Left forelimb (tissue), 1 donor: ENCODE measurements around the gene ARHGAP42.

Source experiments
- DNase-seq: peaks from one replicate; pipeline ENCODE4 v3.0.0-alpha.2; 2018; ENCODE audit warnings: low spot score

ARHGAP42 gene

DNA sequence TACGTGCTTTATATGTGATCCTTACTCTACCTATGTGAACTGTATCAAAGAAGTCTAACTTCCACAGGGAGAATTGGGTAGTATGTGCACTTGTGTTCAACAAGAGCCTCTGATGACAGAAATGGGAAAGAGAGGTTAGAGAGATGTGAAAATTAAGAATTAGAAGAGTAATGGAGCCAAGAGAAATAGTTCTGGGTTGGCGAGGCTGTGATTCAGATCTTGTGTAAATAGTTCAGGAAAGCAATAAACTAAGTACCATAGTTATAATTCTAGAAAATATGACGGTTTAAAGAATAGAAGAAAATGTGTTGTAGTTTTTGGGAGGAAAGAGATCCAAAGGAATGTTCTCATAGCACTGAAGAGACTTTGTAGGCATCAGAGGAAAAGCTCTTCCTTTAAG is 112.4 kb downstream of the ARHGAP42 start:
- no peak for DNase-seq

GRCh38 chr11:100800202-100800601 is 113.1 kb downstream of the ARHGAP42 start:
- no peak for DNase-seq

GRCh38 chr11:100801225-100801999 is 114.3 kb downstream of the ARHGAP42 start:
- DNase-seq, result no peak

- DNase-seq, result no peak
Observed at GRCh38 chr11:100805506-100806199, 118.6 kb downstream of the ARHGAP42 start.

- DNase-seq, result no peak
Observed at GRCh38 chr11:100806296-100806695, 119.2 kb downstream of the ARHGAP42 start.

DNA sequence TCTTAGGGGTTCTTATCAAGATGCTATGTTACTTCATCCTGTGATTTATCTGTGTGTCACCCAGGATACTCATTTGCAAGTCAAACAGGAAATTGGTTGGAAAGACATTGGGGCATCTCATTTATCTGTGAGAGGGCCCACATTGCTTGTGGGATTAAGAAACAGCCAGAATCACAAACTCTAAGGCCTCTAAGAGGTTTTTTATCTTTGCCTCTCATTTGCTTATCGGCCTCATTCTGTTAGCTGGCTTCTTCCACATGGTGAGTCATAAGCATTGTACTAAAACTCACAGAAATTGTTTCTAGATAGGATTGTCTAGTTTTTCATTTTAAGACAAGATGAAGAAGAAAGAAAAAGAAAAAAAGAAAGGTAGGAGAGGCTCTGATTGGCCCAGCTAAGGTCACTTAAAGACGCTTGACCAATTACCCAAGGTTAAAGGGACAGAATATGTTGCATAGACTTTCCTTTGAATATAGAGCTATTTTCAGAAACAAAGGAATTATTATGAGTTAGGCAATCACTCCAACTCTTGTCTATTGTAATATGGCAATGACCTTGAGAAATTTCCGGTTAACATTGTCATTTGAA is 121.9 kb downstream of the ARHGAP42 start:
- no peak for DNase-seq

GRCh38 chr11:100810146-100810545 is 123.1 kb downstream of the ARHGAP42 start:
- DNase-seq, result no peak

GRCh38 chr11:100810666-100811065 is 123.6 kb downstream of the ARHGAP42 start:
- no peak for DNase-seq

DNA sequence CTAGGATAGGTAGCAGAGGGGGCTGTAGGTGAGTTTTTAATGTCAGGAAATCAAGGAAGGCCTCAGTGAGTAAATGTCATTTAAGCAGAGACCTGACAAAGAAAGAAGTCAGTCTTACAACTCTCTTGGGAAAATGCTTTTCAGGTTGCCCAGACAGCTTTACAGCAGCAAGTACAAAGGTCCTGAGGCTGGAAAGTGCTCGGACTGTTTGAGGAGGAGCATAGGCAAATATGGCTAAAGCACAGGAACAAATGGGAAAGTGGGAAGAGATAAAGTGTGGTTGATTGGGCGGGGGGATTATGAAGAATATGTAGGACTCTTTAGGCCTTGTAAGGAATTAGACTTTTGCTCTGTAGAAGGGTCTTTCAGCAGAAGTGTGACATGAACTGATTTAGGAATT is 125.4 kb downstream of the ARHGAP42 start:
- no peak for DNase-seq

DNA sequence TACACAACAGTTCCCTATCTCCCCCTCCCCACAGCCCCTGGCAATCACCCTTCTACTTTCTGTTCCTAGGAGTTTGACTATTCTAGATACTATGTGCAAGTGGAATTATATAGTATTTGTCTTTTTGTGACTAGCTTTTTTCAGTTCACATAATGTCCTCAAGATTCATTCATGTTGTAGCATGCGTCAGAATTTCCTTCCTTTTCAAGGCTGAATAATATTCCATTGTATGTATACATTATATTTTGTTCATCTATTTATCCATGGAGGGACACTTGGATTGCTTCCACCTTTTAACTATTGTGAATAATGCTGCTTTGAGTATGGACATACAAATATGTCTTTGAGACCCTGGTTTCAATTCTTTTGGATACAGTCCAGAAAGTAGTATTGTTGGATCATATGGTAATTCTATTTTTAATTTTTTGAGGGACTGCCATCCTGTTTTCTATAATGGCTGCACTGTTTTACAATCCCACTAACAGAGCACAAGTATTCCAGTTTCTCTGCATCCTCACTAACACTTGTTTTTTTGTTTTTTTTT is 128.8 kb downstream of the ARHGAP42 start:
- no peak for DNase-seq

DNA sequence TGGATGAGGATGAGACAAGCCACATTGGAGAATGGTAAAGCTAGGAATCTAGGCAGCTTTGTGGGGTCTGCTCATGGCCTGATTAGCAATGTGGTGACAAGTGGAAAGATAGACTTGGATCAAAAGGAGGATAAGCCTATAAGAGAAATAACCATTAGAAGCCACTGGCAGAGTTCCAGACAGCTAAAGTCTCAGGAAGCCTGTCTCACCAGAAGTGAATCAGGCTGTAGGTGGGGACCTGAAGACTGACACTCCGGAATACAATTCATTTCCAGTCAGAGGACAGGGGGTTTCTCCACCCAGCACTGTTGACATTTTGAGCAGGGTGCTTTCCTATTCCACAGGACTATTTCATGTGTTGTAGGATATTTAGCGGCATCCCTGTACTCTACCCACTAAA is 129.7 kb downstream of the ARHGAP42 start:
- DNase-seq, result no peak

DNA sequence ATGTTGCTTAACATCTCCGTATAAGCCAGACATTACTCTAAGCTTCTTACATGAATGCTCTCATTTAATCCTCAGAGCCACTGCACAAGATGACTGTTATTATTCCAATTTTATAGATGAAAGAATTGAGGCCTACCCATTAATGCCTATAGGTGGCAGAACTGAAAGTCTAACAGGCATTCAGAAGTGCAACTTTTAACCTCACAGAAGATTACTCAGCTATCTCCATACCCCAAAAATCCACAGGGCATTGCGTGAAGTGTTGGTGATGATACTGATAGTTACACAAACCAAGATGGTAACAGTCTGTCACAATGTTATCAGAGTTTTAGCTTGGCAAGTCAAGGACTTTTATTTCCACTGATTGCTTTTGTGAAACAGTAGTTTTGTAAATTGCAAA is 130.5 kb downstream of the ARHGAP42 start:
- DNase-seq, result no peak

DNA sequence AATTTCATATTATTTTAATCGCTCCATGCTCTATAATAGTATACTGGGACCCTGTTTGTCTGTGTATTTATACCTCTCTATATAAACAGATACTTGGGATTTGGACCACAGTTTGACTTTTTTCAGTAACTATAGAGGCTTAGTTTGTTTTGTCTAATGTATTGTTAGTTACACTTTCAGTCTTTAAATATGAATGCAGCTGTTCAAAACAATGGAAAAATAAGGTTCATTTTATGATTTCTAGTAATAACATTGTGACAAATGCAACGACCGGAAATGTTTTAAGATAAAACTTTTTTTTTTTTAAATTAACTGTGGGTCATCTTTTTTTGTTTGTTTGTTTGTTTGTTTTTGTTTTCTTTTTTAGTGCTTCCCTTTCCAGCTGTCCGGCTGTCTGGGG is 133.5 kb downstream of the ARHGAP42 start:
- DNase-seq, result no peak

GRCh38 chr11:100821198-100821597 is 134.1 kb downstream of the ARHGAP42 start:
- DNase-seq, result no peak

DNA sequence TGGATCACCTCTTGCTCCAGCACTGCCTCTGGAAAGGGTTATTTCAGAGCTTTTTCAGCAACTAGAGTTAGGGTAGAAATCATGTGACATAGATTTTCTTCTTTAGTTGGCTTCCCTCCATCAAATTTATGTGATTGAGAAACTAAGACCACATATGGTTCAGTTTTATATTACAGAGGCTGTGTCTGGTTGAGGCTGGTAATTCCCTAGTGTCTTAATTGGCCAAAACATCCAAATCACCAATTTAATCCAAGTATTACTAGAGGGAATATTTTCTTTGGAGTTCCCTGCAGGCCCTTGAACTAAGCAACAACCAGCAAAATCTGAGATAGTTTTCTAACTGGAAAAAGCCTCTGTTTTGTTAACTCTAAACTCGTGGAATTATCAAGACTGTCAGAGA is 136.3 kb downstream of the ARHGAP42 start:
- no peak for DNase-seq

DNA sequence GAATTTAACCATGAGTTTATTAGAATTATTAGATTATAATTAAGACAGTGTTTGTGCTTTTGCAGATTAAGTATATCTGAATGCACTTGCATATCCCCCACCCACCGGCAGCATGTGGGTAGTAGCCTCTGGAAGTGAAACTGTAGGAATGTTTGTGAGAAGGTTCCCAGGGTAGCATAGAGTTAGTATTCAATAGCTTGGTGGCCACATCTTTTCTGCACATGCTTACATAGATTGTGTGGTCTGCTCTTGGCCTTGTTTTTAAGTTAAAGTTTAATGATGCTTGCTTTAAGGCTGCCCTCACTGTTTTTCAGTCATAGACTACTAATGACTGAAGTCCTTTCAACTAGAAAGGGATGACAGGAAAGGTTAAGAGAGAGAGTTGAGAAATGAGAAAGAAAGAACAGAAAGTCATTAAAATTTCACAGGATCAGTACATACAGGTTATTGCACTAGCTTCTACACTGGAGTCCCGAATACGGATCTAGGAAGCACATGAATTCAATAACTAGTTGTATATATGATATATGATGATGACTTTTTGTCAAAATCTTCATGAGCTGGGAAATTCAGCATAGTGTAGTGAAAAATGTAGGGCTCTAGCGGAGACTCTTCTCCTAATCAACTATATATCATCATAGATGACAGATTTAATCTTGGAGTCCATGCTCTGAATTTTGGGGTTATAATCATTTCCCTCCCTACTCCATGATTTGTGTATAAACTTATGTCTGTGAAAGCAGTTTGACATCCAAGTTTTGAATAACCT is 137.1 kb downstream of the ARHGAP42 start:
- no peak for DNase-seq

DNA sequence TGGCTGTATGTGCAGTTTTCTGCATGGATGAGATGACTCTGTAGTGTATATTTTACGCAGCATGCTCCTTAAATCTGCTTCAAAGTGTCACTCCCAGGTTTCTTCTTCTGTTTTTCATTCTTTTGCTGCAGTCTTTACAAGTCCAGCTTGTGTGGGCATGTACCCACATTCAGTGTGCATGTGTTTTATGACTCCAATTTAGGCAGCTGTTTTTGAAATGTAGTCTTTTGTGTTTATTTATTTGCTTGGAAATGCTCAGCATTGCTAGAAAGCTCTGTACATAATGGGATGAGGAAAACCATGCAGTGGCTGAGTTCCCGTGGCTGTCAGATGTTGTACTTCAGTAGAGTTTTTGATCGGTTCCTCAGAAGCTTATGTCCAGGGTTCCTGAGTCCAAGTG is 138.5 kb downstream of the ARHGAP42 start:
- no peak for DNase-seq

- DNase-seq, result no peak
Observed at GRCh38 chr11:100827934-100828661, 141.0 kb downstream of the ARHGAP42 start.

- DNase-seq, result no peak
Observed at GRCh38 chr11:100830274-100830673, 143.2 kb downstream of the ARHGAP42 start.

DNA sequence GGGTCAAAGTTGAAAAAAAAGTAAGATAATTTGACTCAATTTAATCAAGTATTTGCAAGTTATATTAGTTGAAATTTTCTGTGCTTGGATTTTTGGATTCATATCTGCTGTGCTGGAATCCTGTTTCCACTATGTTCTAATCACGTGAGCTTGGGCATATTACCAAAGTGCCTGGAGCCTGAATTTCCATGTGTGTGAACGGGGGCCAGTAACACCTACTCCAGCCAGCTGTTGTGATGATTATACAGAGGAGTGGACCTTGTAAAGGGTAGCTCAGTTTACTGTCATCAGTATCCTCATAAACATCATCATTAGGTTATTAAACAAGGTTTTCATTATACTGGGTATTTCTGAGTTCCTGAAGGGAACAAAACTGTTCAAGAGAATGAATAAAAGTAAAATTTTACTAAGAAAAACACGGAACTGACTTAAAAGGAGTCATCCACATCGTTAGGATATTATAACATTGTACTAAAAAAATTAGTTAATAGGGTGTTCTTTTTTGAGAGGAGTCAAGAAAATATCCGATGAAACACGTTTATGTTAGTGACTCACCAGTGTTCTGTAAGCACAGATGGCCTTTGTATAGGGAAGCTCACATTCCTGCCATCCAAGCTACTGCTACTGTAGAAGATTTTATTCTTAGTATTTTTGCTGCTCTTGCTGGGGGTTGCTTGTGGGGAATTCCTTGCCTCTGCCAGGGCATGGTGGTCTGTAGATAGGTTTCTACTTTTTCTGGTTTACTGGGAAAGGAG is 144.1 kb downstream of the ARHGAP42 start:
- no peak for DNase-seq
